COR-L47 (cell line): Measurements from ENCODE around the gene MYCBPAP.

Source experiments
- DNase-seq: peaks from one replicate; lab custom pipeline; 2025; lab: John Stamatoyannopoulos, UW

MYCBPAP gene

GRCh38 chr17:50551884-50552283 lies 43.6 kb downstream of the MYCBPAP start:
- DNase-seq: no peak

GRCh38 chr17:50554201-50554600 lies 46.0 kb downstream of the MYCBPAP start:
- no peak for DNase-seq

GRCh38 chr17:50556803-50557202 lies 48.6 kb downstream of the MYCBPAP start:
- DNase-seq: peak; percentile 84

- no peak for DNase-seq
Observed at GRCh38 chr17:50557630-50558029, 49.4 kb downstream of the MYCBPAP start.

- no peak for DNase-seq
Observed at GRCh38 chr17:50558091-50558490, 49.9 kb downstream of the MYCBPAP start.

- DNase-seq: no peak
Observed at GRCh38 chr17:50558581-50558940, 50.3 kb downstream of the MYCBPAP start.

- DNase-seq: no peak
Observed at GRCh38 chr17:50558941-50559614, 50.8 kb downstream of the MYCBPAP start.

GRCh38 chr17:50559674-50560184 lies 51.5 kb downstream of the MYCBPAP start:
- no peak for DNase-seq

GRCh38 chr17:50560185-50560824 lies 52.1 kb downstream of the MYCBPAP start, which contains the start of gene CACNA1G:
CACNA1G (plus strand) TSS chr17:50560715; CDS start chr17:50561460, 745 bp downstream.
- peak; percentile 79 for DNase-seq

GRCh38 chr17:50560931-50561745 lies 52.9 kb downstream of the MYCBPAP start:
- no peak for DNase-seq

- no peak for DNase-seq
Observed at GRCh38 chr17:50561746-50562141, 53.5 kb downstream of the MYCBPAP start.

- DNase-seq: no peak
Observed at GRCh38 chr17:50562242-50563091, 54.2 kb downstream of the MYCBPAP start.

GRCh38 chr17:50563092-50563511 lies 54.9 kb downstream of the MYCBPAP start:
- no peak for DNase-seq

- no peak for DNase-seq
Observed at GRCh38 chr17:50564916-50565315, 56.7 kb downstream of the MYCBPAP start.

- peak; percentile 72 for DNase-seq
Observed at GRCh38 chr17:50565402-50566350, 57.4 kb downstream of the MYCBPAP start.

- no peak for DNase-seq
Observed at GRCh38 chr17:50566886-50567285, 58.6 kb downstream of the MYCBPAP start.

- DNase-seq: no peak
Observed at GRCh38 chr17:50568659-50569058, 60.4 kb downstream of the MYCBPAP start.

GRCh38 chr17:50569592-50569991 lies 61.4 kb downstream of the MYCBPAP start:
- no peak for DNase-seq

GRCh38 chr17:50570032-50570431 lies 61.8 kb downstream of the MYCBPAP start:
- no peak for DNase-seq

GRCh38 chr17:50570528-50570927 lies 62.3 kb downstream of the MYCBPAP start:
- no peak for DNase-seq

- DNase-seq: no peak
Observed at GRCh38 chr17:50571681-50572080, 63.4 kb downstream of the MYCBPAP start.
